HK-2 (cell line): ENCODE data around the gene LRMDA.

Experiments
- DNase-seq: peaks from one replicate; pipeline ENCODE4 v3.0.0-alpha.2; 2018; ENCODE audit not compliant: unreplicated experiment

LRMDA gene

GRCh38 chr10:75709811-75710210, 278.4 kb downstream of the LRMDA start:
- no peak for DNase-seq

- DNase-seq: no peak
These were observed 280.9 kb downstream of the LRMDA start for GRCh38 chr10:75712242-75712880.

GRCh38 chr10:75716506-75716905, 285.1 kb downstream of the LRMDA start:
- no peak for DNase-seq

- no peak for DNase-seq
These were observed 285.9 kb downstream of the LRMDA start for GRCh38 chr10:75717126-75717916.

GRCh38 chr10:75718991-75719390, 287.6 kb downstream of the LRMDA start:
- no peak for DNase-seq

- DNase-seq: no peak
These were observed 288.7 kb downstream of the LRMDA start for GRCh38 chr10:75720157-75720556.

GRCh38 chr10:75722020-75722419, 290.6 kb downstream of the LRMDA start:
- DNase-seq: no peak

GRCh38 chr10:75722609-75723008, 291.2 kb downstream of the LRMDA start:
- no peak for DNase-seq

GRCh38 chr10:75723319-75723980, 292.0 kb downstream of the LRMDA start:
- DNase-seq: no peak

- DNase-seq: no peak
These were observed 292.6 kb downstream of the LRMDA start for GRCh38 chr10:75724047-75724446.

- DNase-seq: no peak
These were observed 295.4 kb downstream of the LRMDA start for GRCh38 chr10:75726522-75727483.

- no peak for DNase-seq
These were observed 299.4 kb downstream of the LRMDA start for GRCh38 chr10:75730847-75731246.

GRCh38 chr10:75733135-75733890, 301.9 kb downstream of the LRMDA start:
- DNase-seq: no peak

GRCh38 chr10:75736151-75736640, 304.8 kb downstream of the LRMDA start:
- DNase-seq: no peak

- DNase-seq: no peak
These were observed 305.6 kb downstream of the LRMDA start for GRCh38 chr10:75736889-75737579.

GRCh38 chr10:75737580-75737949, 306.1 kb downstream of the LRMDA start:
- DNase-seq: no peak

- no peak for DNase-seq
These were observed 307.5 kb downstream of the LRMDA start for GRCh38 chr10:75738924-75739323.

GRCh38 chr10:75739414-75740143, 308.2 kb downstream of the LRMDA start:
- DNase-seq: no peak

GRCh38 chr10:75740541-75740940, 309.1 kb downstream of the LRMDA start:
- DNase-seq: no peak

GRCh38 chr10:75742355-75742754, 310.9 kb downstream of the LRMDA start:
- no peak for DNase-seq
